Measurements from ENCODE around the gene TRIM34. TPM values are rescaled to one million over a fixed set of nuclear protein-coding genes. Genes with fewer than 3 reads are reported as not detected.
A peak's percentile ranks its signal among the peaks of the same experiment; 100 is the strongest.
"Not testable (repeated sequence)": the region's sequence is repeated elsewhere in the genome, so short reads cannot be mapped to it uniquely, and the experiment has no call there.

TRIM34 gene
- total RNA-seq, 1 experiment from 2014 or later: 1.5 TPM

GRCh38 chr11:5580577-5580976 lies 44.2 kb upstream of the TRIM34 start, which contains the start of gene OR52B6:
OR52B6 (plus strand) TSS chr11:5580877; CDS start chr11:5580877, 0 bp downstream.
- H3K36me3 ChIP-seq (ENCODE audit: control insufficient read depth, insufficient read depth, low read length): no peaks in the 10 kb centered on the region
- ATAC-seq (peak; percentile 42; the same call in 1 of the 2 replicates), DNase-seq (ENCODE audit: low read depth, low spot score) (no peak)
- no peak within 1 kb of the TSS for H3K27ac ChIP-seq (ENCODE audit: low read length)
- in situ Hi-C loops (cut with HindIII; ENCODE audit: low pct_unique_long_range_greater_than_20kb, low sequenced_read_pairs): no loop called here
- no peaks in the 10 kb centered on the region for H3K9me3 ChIP-seq (ENCODE audit: control insufficient read depth, insufficient read depth, low read depth, low read length)
- intact Hi-C loops (cut with micrococcal nuclease; ENCODE audit: unreplicated experiment): no loop called here
- H3K27me3 ChIP-seq (ENCODE audit: control insufficient read depth, insufficient read depth, low read length): peaks cover 2% of the 10 kb centered on the region; the same call in 1 of the 2 replicates
- H3K4me3 ChIP-seq (ENCODE audit: low read depth in 2 of 2, low read length in 2 of 2): no peak within 1 kb of the TSS
- no peaks in the 10 kb centered on the region for H3K4me1 ChIP-seq (ENCODE audit: control insufficient read depth, insufficient read depth, low read length)
- TF ChIP-seq, protein P1, sequence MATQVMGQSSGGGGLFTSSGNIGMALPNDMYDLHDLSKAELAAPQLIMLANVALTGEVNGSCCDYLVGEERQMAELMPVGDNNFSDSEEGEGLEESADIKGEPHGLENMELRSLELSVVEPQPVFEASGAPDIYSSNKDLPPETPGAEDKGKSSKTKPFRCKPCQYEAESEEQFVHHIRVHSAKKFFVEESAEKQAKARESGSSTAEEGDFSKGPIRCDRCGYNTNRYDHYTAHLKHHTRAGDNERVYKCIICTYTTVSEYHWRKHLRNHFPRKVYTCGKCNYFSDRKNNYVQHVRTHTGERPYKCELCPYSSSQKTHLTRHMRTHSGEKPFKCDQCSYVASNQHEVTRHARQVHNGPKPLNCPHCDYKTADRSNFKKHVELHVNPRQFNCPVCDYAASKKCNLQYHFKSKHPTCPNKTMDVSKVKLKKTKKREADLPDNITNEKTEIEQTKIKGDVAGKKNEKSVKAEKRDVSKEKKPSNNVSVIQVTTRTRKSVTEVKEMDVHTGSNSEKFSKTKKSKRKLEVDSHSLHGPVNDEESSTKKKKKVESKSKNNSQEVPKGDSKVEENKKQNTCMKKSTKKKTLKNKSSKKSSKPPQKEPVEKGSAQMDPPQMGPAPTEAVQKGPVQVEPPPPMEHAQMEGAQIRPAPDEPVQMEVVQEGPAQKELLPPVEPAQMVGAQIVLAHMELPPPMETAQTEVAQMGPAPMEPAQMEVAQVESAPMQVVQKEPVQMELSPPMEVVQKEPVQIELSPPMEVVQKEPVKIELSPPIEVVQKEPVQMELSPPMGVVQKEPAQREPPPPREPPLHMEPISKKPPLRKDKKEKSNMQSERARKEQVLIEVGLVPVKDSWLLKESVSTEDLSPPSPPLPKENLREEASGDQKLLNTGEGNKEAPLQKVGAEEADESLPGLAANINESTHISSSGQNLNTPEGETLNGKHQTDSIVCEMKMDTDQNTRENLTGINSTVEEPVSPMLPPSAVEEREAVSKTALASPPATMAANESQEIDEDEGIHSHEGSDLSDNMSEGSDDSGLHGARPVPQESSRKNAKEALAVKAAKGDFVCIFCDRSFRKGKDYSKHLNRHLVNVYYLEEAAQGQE (IDR thresholded peaks at IDR 0.05; ENCODE audit: insufficient read depth in 1 of 2, low read depth in 2 of 2, low read length in 1 of 2): no peak
- TF ChIP-seq, protein P2, sequence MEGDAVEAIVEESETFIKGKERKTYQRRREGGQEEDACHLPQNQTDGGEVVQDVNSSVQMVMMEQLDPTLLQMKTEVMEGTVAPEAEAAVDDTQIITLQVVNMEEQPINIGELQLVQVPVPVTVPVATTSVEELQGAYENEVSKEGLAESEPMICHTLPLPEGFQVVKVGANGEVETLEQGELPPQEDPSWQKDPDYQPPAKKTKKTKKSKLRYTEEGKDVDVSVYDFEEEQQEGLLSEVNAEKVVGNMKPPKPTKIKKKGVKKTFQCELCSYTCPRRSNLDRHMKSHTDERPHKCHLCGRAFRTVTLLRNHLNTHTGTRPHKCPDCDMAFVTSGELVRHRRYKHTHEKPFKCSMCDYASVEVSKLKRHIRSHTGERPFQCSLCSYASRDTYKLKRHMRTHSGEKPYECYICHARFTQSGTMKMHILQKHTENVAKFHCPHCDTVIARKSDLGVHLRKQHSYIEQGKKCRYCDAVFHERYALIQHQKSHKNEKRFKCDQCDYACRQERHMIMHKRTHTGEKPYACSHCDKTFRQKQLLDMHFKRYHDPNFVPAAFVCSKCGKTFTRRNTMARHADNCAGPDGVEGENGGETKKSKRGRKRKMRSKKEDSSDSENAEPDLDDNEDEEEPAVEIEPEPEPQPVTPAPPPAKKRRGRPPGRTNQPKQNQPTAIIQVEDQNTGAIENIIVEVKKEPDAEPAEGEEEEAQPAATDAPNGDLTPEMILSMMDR (IDR thresholded peaks at IDR 0.05): no peak
- no peak for TF ChIP-seq SIN3A (IDR thresholded peaks at IDR 0.05; ENCODE audit: borderline replicate concordance, insufficient read depth, low read depth, low read length)
- no peak for TF ChIP-seq POLR2AphosphoS5 (IDR thresholded peaks at IDR 0.05; ENCODE audit: low read depth, low read length)
- no peak for TF ChIP-seq TCF7L2 (IDR thresholded peaks at IDR 0.05; ENCODE audit: low read depth, low read length)
- no TSS peak for BruUV-seq (replicated peaks)
- ChIA-PET POLR2A (interaction anchor here (0.7 kb wide), 1 partner anchor 11 kb away, joined by 4 read pairs; no protein-coding TSS in a partner anchor), CTCF (no interaction called here)

GRCh38 chr11:5581014-5581413 lies 43.8 kb upstream of the TRIM34 start:
- no peaks in the 10 kb centered on the region for H3K9me3 ChIP-seq (ENCODE audit: control insufficient read depth, insufficient read depth, low read depth, low read length)
- intact Hi-C loops (cut with micrococcal nuclease; ENCODE audit: unreplicated experiment): no loop called here
- peaks cover 2% of the 10 kb centered on the region; the same call in 1 of the 2 replicates for H3K27me3 ChIP-seq (ENCODE audit: control insufficient read depth, insufficient read depth, low read length)
- H3K4me1 ChIP-seq (ENCODE audit: control insufficient read depth, insufficient read depth, low read length): no peaks in the 10 kb centered on the region
- ATAC-seq (0 out of 2 replicates have a peak, but pooled peaks have one; percentile 42), DNase-seq (ENCODE audit: low read depth, low spot score) (no peak)
- no peak overlapping the region for H3K4me3 ChIP-seq (ENCODE audit: low read depth in 2 of 2, low read length in 2 of 2)
- ChIA-PET CTCF (no interaction called here), POLR2A (no interaction called here)
- no peak overlapping the region for H3K27ac ChIP-seq (ENCODE audit: low read length)
- no peaks in the 10 kb centered on the region for H3K36me3 ChIP-seq (ENCODE audit: control insufficient read depth, insufficient read depth, low read length)
- in situ Hi-C loops (cut with HindIII; ENCODE audit: low pct_unique_long_range_greater_than_20kb, low sequenced_read_pairs): no loop called here
- TF ChIP-seq POLR2AphosphoS5 (IDR thresholded peaks at IDR 0.05; ENCODE audit: low read depth, low read length): no peak
- no peak for TF ChIP-seq SIN3A (IDR thresholded peaks at IDR 0.05; ENCODE audit: borderline replicate concordance, insufficient read depth, low read depth, low read length)
- no peak for TF ChIP-seq TCF7L2 (IDR thresholded peaks at IDR 0.05; ENCODE audit: low read depth, low read length)
- TF ChIP-seq, protein P1 (IDR thresholded peaks at IDR 0.05; ENCODE audit: insufficient read depth in 1 of 2, low read depth in 2 of 2, low read length in 1 of 2): no peak
- TF ChIP-seq, protein P2 (IDR thresholded peaks at IDR 0.05): no peak
- no TSS peak for BruUV-seq (replicated peaks)

DNA sequence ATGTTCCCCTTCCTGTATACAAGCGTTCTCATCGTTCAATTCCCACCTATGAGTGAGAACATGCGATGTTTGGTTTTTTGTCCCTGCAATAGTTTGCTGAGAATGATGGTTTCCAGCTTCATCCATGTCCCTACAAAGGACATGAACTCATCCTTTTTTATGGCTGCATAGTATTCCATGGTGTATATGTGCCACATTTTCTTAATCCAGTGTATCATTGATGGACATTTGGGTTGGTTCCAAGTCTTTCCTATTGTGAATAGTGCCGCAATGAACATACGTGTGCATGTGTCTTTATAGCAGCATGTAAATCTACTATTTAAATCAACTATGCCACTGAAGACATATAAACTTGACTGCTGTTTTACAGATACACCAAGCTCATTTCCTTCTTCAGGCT lies 40.3 kb upstream of the TRIM34 start:
- H3K27me3 ChIP-seq (ENCODE audit: control insufficient read depth, insufficient read depth, low read length); BruUV-seq (replicated peaks); H3K4me1 ChIP-seq (ENCODE audit: control insufficient read depth, insufficient read depth, low read length); H3K9me3 ChIP-seq (ENCODE audit: control insufficient read depth, insufficient read depth, low read depth, low read length); H3K4me3 ChIP-seq (ENCODE audit: low read depth in 2 of 2, low read length in 2 of 2); in situ Hi-C loops (cut with HindIII; ENCODE audit: low pct_unique_long_range_greater_than_20kb, low sequenced_read_pairs); H3K27ac ChIP-seq (ENCODE audit: low read length); DNase-seq (ENCODE audit: low read depth, low spot score); CTCF ChIA-PET; H3K36me3 ChIP-seq (ENCODE audit: control insufficient read depth, insufficient read depth, low read length); ATAC-seq; intact Hi-C loops (cut with micrococcal nuclease; ENCODE audit: unreplicated experiment): not testable (repeated sequence)
- POLR2A ChIA-PET: interaction anchor here (0.5 kb wide), 1 partner anchor 153 kb away, joined by 3 read pairs; no protein-coding TSS in a partner anchor

All from Panc1 (cell line).